Hematopoietic multipotent progenitor cell treated with erythropoietin and hydrocortisone succinate and interleukin-3 and kit ligand, for 6 days (in vitro differentiated cells): ENCODE results near the gene NUTM2D.
"Not testable (repeated sequence)": the region's sequence is repeated elsewhere in the genome, so short reads cannot be mapped to it uniquely, and the experiment has no call there.

Experiments
- DNase-seq: peaks from one replicate; pipeline ENCODE4 v3.0.0-alpha.2; 2015

The NUTM2D gene, protein sequence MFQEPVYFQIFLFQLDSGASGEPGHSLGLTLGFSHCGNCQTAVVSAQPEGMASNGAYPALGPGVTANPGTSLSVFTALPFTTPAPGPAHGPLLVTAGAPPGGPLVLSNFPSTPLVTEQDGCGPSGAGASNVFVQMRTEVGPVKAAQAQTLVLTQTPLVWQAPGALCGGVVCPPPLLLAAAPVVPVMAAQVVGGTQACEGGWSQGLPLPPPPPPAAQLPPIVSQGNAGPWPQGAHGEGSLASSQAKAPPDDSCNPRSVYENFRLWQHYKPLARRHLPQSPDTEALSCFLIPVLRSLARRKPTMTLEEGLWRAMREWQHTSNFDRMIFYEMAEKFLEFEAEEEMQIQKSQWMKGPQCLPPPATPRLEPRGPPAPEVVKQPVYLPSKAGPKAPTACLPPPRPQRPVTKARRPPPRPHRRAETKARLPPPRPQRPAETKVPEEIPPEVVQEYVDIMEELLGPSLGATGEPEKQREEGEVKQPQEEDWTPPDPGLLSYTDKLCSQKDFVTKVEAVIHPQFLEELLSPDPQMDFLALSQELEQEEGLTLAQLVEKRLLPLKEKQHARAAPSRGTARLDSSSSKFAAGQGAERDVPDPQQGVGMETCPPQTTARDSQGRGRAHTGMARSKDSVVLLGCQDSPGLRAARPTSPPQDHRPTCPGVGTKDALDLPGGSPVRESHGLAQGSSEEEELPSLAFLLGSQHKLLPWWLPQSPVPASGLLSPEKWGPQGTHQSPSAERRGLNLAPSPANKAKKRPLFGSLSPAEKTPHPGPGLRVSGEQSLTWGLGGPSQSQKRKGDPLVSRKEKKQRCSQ

GRCh38 chr10:87357444-87357843, at the start of gene NUTM2D:
NUTM2D (plus strand) TSS chr10:87357744; CDS start chr10:87358266, 522 bp downstream.
- DNase-seq, result not testable (repeated sequence)

GRCh38 chr10:87308702-87309101, 48.8 kb upstream of the NUTM2D start:
- peak; percentile 38 for DNase-seq

- not testable (repeated sequence) for DNase-seq
Observed at GRCh38 chr10:87309657-87310056, 47.9 kb upstream of the NUTM2D start.

DNA sequence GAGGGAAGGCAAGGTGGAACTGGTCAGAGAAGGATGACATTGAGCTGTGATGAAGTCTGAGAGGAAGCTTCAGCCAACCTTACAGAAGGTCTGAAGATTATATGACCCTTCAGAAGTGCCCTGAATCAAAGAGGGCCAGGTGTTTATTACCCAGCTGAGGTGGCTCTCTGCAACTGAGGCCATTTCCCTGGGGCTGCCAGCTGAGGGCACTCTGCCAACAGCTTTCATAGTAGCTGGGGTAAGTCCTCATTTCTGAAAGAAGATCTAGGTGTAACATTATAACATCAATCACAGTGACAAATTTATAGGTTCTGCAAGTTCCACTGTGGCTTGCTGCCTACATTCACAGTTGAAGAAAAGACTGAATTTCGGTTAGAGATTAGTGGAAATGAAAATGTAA, 46.0 kb upstream of the NUTM2D start:
- DNase-seq, result not testable (repeated sequence)

- not testable (repeated sequence) for DNase-seq
Observed at GRCh38 chr10:87313649-87314359, 43.7 kb upstream of the NUTM2D start.

- DNase-seq, result not testable (repeated sequence)
Observed at GRCh38 chr10:87314360-87314973, 43.1 kb upstream of the NUTM2D start.

- not testable (repeated sequence) for DNase-seq
Observed at GRCh38 chr10:87321505-87321904, 36.0 kb upstream of the NUTM2D start.

DNA sequence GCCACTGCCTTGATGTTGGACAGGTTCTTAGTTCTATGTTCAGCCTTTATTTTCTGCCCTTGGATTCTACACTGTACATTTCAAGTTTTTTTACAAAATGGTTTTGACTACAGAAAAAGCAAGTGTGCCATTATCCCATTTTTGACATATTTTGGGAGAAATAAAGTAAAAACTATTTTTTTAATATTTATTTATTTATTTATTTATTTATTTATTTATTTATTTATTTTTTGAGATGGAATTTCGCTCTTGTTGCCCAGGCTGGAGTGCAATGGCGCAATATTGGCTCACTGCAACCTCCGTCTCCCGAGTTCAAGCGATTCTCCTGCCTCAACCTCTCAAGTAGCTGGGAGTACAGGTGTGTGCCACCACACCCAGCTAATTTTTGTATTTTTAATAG, 33.0 kb upstream of the NUTM2D start:
- not testable (repeated sequence) for DNase-seq

- not testable (repeated sequence) for DNase-seq
Observed at GRCh38 chr10:87327958-87328357, 29.6 kb upstream of the NUTM2D start.

DNA sequence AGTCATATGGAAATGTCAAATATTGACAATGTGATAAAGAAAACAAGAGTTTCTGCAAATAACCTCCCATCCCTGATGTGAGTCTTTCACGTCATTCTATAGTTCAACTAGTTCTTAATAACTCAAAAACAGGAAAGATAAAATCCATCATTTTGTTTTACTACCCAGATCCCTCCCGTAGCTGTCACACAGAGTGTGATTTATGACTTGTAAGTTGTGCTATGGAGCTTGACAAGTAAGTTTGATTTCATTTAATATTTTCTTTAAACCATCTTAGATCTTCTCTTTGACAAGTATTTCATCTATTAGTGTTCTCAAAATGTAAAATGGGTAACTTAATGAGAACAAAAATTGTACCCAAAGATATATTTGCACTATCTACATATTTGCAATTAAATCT, 28.4 kb upstream of the NUTM2D start:
- DNase-seq, result not testable (repeated sequence)

DNA sequence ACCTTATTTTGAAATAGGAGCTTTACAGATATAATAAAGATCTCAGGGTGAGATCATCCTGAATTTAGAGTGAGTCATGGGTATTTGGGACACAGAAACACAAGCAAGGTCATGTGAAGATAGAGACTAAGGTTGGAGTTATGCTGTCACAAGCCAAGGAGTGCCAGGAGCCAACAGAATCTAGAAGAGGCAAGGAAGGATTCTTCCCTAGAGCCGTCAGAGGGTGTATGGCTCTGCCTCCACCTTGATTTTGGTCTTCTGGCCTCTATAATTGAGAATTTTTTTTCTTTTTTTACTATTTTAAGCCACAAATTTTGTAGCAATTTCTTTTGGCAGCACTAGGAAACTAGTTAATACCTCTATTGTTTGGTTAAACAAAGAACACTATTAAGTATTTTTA, 24.9 kb upstream of the NUTM2D start:
- DNase-seq, result not testable (repeated sequence)

- not testable (repeated sequence) for DNase-seq
Observed at GRCh38 chr10:87340411-87340810, 17.1 kb upstream of the NUTM2D start.

DNA sequence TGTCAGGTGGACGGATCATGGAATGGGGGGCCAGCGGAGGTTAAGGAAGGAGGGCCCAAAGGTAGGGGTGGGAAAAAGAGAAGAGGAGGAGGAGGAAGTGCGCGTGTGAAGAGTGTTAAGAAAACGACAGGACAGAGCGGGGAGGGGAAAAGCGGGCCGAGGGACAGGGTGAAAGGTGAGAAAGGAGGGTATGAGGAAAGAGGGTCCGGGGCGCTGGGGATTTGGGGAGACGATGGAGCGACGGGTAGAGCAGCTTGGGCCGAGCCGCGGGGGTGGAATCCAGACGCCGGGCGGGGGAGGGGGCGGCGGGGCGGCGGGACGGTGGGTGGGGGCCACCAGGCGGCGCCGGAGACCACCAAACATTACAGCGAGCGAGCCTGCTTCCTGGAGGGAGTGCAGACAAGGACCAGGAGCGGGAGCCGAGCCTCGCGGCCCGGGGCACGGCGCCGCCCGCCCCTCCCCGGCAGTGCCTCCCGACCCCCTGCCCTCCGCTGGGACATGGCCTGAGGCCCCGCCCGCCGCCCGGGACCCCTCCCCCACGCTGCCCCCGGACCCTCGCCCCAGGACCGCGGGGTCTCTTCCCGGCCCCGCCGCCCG, 15.9 kb upstream of the NUTM2D start:
- DNase-seq, result peak; percentile 9

DNA sequence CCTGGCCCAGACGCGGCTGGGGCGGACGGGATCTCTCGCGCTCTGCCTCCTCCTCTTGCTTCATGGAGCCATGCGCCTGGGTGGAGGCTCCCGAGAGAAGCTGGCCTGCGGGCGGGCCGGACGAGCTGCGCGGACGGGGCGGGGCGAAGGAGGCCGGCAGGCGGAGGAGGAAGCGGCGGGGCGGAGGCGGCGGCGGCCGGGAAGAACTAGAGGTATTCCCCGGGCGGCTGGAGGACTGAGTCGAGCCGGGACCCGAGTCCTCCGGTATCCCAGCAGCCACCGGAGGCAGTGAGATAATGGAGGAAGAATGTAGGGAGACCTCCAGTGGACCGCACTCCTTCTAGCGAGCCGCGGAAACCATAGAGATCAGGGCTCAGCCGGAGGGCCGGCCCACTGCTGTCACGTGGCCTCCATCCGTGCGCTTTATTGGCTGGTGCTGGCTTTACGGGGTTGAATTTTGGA, 15.3 kb upstream of the NUTM2D start:
- peak; percentile 84 for DNase-seq

- DNase-seq, result peak; percentile 91
Observed at GRCh38 chr10:87342711-87343258, 14.8 kb upstream of the NUTM2D start.

- DNase-seq, result not testable (repeated sequence)
Observed at GRCh38 chr10:87345743-87346142, 11.8 kb upstream of the NUTM2D start.

DNA sequence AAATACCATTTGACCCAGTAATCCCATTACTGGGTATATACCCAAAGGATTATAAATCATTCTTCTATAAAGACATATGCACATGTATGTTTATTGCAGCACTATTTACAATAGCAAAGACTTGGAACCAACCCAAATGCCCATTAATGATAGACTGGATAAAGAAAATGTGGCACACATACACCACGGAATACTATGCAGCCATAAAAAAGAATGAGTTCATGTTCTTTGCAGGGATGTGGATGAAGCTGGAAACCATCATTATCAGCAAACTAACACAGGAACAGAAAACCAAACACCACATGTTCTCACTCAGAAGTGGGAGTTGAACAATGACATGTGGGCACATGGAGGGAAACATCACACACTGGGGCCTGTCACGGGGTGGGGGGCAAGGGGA, 7.4 kb upstream of the NUTM2D start:
- not testable (repeated sequence) for DNase-seq

DNA sequence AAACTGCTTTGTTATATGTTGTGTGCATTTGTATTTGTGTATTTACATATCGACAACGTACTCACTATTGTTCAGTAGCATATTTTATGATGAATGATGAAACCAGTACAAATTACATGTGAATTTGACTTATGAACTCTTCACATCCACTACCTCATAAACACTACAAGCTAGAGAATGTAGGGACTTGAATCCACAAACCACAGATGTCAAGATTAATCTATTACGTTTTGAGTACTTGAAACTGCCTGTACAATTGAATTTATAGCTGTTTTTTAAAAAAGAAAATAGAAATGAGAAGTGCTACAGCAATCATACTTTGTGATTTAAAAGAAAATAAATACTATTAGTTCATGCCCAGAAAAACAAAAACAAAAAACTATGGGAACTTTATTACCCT, 4.7 kb upstream of the NUTM2D start:
- peak; percentile 38 for DNase-seq

DNA sequence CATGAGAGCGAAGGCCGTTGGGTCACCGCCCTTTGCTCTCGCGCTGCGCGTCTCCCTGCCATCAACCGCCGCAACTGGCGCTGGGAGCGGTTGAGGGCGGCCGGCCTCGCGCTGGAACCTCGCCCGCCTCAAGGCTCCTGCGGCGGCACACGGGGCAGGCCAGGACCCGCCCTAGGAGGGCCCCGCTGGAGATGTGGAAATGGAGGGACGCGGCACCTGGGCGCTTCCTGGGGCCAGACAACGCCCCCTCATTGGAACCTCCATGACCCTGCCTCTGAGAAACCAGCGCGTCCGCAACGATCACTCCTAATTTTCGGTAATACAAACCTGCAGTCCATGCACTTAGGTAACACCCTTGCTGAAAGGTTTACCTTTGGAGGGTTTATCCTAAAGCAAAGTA, 2.4 kb upstream of the NUTM2D start:
- DNase-seq, result not testable (repeated sequence)

GRCh38 chr10:87358159-87358558, 615 bp downstream of the NUTM2D start:
- not testable (repeated sequence) for DNase-seq

- DNase-seq, result not testable (repeated sequence)
Observed at GRCh38 chr10:87369514-87370112, 12.1 kb downstream of the NUTM2D start.
